OCI-LY1 (cell line): ENCODE results near the gene DCLRE1C.
A peak's percentile ranks its signal among the peaks of the same experiment; 100 is the strongest.
"Not testable (repeated sequence)": the region's sequence is repeated elsewhere in the genome, so short reads cannot be mapped to it uniquely, and the experiment has no call there.

ENCODE experiments used
- H2AFZ ChIP-seq: fragments of 200-600 bp; sonication (generic), shearing (Covaris generic); 2 replicates; pipeline ENCODE4 v1.6.0; 2014; ENCODE audit warnings: antibody characterized with exemption, mild to moderate bottlenecking, low read length
- H3F3A ChIP-seq: fragments of 200-600 bp; sonication (generic), shearing (Covaris generic); 2 replicates; pipeline ENCODE4 v1.6.0; 2014; ENCODE audit warnings: mild to moderate bottlenecking, antibody characterized with exemption, low read length, moderate library complexity; ENCODE audit not compliant: insufficient read depth
- H3K27ac ChIP-seq: fragments of 200-600 bp; sonication (generic); 2 replicates; pipeline ENCODE4 v1.5.1; 2014; ENCODE audit warnings: low read length, mixed run types, mild to moderate bottlenecking, low read depth; ENCODE audit not compliant: poor library complexity, severe bottlenecking
- H3K27me3 ChIP-seq: fragments of 200-600 bp; sonication (generic); 2 replicates; pipeline ENCODE4 v1.6.0; 2014; ENCODE audit warnings: antibody characterized with exemption, mild to moderate bottlenecking, low read length, moderate library complexity; ENCODE audit not compliant: insufficient read depth
- H3K36me3 ChIP-seq: fragments of 200-600 bp; sonication (generic); 2 replicates; pipeline ENCODE4 v1.6.1; 2014; ENCODE audit warnings: mild to moderate bottlenecking, antibody characterized with exemption, low read length, moderate library complexity, mixed read lengths; ENCODE audit not compliant: insufficient read depth
- H3K4me1 ChIP-seq: fragments of 200-600 bp; sonication (generic); 2 replicates; pipeline ENCODE4 v1.5.1; 2014; ENCODE audit warnings: mild to moderate bottlenecking, low read length, moderate library complexity; ENCODE audit not compliant: insufficient read depth, severe bottlenecking
- H3K4me2 ChIP-seq: fragments of 200-600 bp; sonication (generic), shearing (Covaris generic); 2 replicates; pipeline ENCODE4 v1.6.1; 2014; ENCODE audit warnings: low read length
- H3K4me3 ChIP-seq: fragments of 200-600 bp; sonication (generic); 2 replicates; pipeline ENCODE4 v1.5.1; 2014; ENCODE audit warnings: low read length, low read depth, mild to moderate bottlenecking, mixed read lengths; ENCODE audit not compliant: poor library complexity, severe bottlenecking
- H3K79me2 ChIP-seq: fragments of 200-600 bp; shearing (Covaris generic); 2 replicates; pipeline ENCODE4 v1.6.1; 2016; ENCODE audit warnings: mixed run types, low read length, mixed read lengths; ENCODE audit not compliant: insufficient read depth
- H3K9ac ChIP-seq: fragments of 200-600 bp; sonication (generic), shearing (Covaris generic); 2 replicates; pipeline ENCODE4 v1.6.1; 2014; ENCODE audit warnings: mild to moderate bottlenecking, low read length, mixed read lengths
- H3K9me2 ChIP-seq: fragments of 200-600 bp; sonication (generic), shearing (Covaris generic); 2 replicates; pipeline ENCODE4 v1.6.1; 2014; ENCODE audit warnings: low read depth, mild to moderate bottlenecking, low read length, mixed read lengths
- H3K9me3 ChIP-seq: fragments of 200-600 bp; shearing (Covaris generic); 2 replicates; pipeline ENCODE4 v1.6.1; 2014; ENCODE audit warnings: low read length, mixed read lengths
- H4K20me1 ChIP-seq: fragments of 200-600 bp; sonication (generic), shearing (Covaris generic); 2 replicates; pipeline ENCODE4 v1.6.0; 2016; ENCODE audit warnings: mild to moderate bottlenecking, low read length; ENCODE audit not compliant: insufficient read depth
- CTCF ChIP-seq: fragments of 200-600 bp; sonication (generic), shearing (Covaris generic); IDR thresholded peaks from 2 replicates; pipeline ENCODE4 v1.5.1; 2017; ENCODE audit warnings: mild to moderate bottlenecking, antibody characterized with exemption, low read length, moderate library complexity, mixed read lengths
- EZH2 ChIP-seq: fragments of 200-600 bp; sonication (generic), shearing (Covaris generic); IDR thresholded peaks from 2 replicates; pipeline ENCODE4 v1.8.0; 2017; ENCODE audit warnings: borderline replicate concordance, mixed run types, mild to moderate bottlenecking, antibody characterized with exemption, low read length, moderate library complexity, mixed read lengths

Gene DCLRE1C

GRCh38 chr10:14991035-14991749 lies 37.3 kb upstream of the DCLRE1C start:
- H3K9me2 ChIP-seq, H3K27ac ChIP-seq, H3K4me1 ChIP-seq: not testable (repeated sequence)

GRCh38 chr10:14989552-14989951 lies 35.7 kb upstream of the DCLRE1C start:
- H3K4me1 ChIP-seq, H3K27ac ChIP-seq, H3K9ac ChIP-seq, H3K9me2 ChIP-seq, H3K4me2 ChIP-seq, H3K36me3 ChIP-seq, H4K20me1 ChIP-seq, H2AFZ ChIP-seq, H3K79me2 ChIP-seq, H3F3A ChIP-seq, H3K27me3 ChIP-seq, H3K4me3 ChIP-seq, H3K9me3 ChIP-seq: not testable (repeated sequence)

More at GRCh38 chr10:14991035-14991749, 37.3 kb upstream of the DCLRE1C start:
- not testable (repeated sequence) for H3K4me2 ChIP-seq, H3K4me3 ChIP-seq, H4K20me1 ChIP-seq, H3K79me2 ChIP-seq, H3K36me3 ChIP-seq, H3K27me3 ChIP-seq, H2AFZ ChIP-seq, H3K9me3 ChIP-seq, H3F3A ChIP-seq, H3K9ac ChIP-seq
- TF ChIP-seq CTCF, result peak; percentile 40; the same call in 1 of the 2 replicates

- TF ChIP-seq CTCF (no peak), EZH2 (no peak)
- no peaks in the 10 kb centered on the region for H3K4me1 ChIP-seq
- H3F3A ChIP-seq, result no peaks in the 10 kb centered on the region
Observed at GRCh38 chr10:14982744-14983143, 28.8 kb upstream of the DCLRE1C start.

GRCh38 chr10:14975672-14976273 lies 21.9 kb upstream of the DCLRE1C start:
- Histone ChIP-seq H3K27ac (no peak overlapping the region), H3K9me3 (no peaks in the 10 kb centered on the region), H3K9ac (no peak overlapping the region), H4K20me1 (no peaks in the 10 kb centered on the region), H3K4me1 (no peaks in the 10 kb centered on the region), H3K4me2 (no peak overlapping the region), H3F3A (no peaks in the 10 kb centered on the region), H3K4me3 (no peak overlapping the region), H3K79me2 (no peaks in the 10 kb centered on the region), H3K9me2 (no peaks in the 10 kb centered on the region), H3K36me3 (no peaks in the 10 kb centered on the region), H3K27me3 (no peaks in the 10 kb centered on the region), H2AFZ (no peak overlapping the region)
- no peak for TF ChIP-seq EZH2
- TF ChIP-seq CTCF, result no peak; the same call in 1 of the 2 replicates

More at GRCh38 chr10:14982744-14983143, 28.8 kb upstream of the DCLRE1C start:
- Histone ChIP-seq H3K36me3 (no peaks in the 10 kb centered on the region), H3K9me3 (no peaks in the 10 kb centered on the region), H3K4me2 (no peak overlapping the region), H4K20me1 (no peaks in the 10 kb centered on the region), H3K9ac (no peak overlapping the region), H3K27me3 (no peaks in the 10 kb centered on the region), H3K9me2 (no peaks in the 10 kb centered on the region), H2AFZ (no peak overlapping the region), H3K79me2 (no peaks in the 10 kb centered on the region), H3K27ac (no peak overlapping the region), H3K4me3 (no peak overlapping the region)

- H3K4me1 ChIP-seq, H3K9me2 ChIP-seq, H3K9ac ChIP-seq, H3K4me3 ChIP-seq, H4K20me1 ChIP-seq, H3K27ac ChIP-seq, H3K79me2 ChIP-seq, H3K9me3 ChIP-seq, H3K4me2 ChIP-seq, H2AFZ ChIP-seq, H3K27me3 ChIP-seq, H3K36me3 ChIP-seq, H3F3A ChIP-seq: not testable (repeated sequence)
Observed at GRCh38 chr10:14974153-14974998, 20.5 kb upstream of the DCLRE1C start.
